GM19452 (cell line): ENCODE results near the gene SZT2.
"Not testable (repeated sequence)": the region's sequence is repeated elsewhere in the genome, so short reads cannot be mapped to it uniquely, and the experiment has no call there.

Experiments
- ATAC-seq: cut with Tn5 transposase; IDR thresholded peaks from one replicate; pipeline ENCODE4 v1.9.1; 2021; ENCODE audit not compliant: unreplicated experiment

The SZT2 gene

GRCh38 chr1:43360616-43361015 is 29.1 kb upstream of the SZT2 start:
- ATAC-seq, result no peak

- no peak for ATAC-seq
Measured at GRCh38 chr1:43363283-43363934, 26.3 kb upstream of the SZT2 start.

GRCh38 chr1:43363935-43364525 is 25.7 kb upstream of the SZT2 start:
- ATAC-seq, result no peak

GRCh38 chr1:43365678-43366077 is 24.0 kb upstream of the SZT2 start:
- ATAC-seq, result no peak

- no peak for ATAC-seq
Measured at GRCh38 chr1:43366179-43366578, 23.5 kb upstream of the SZT2 start.

- no peak for ATAC-seq
Measured at GRCh38 chr1:43366601-43367025, 23.1 kb upstream of the SZT2 start.

- ATAC-seq, result peak; percentile 33
Measured at GRCh38 chr1:43367026-43367903, 22.4 kb upstream of the SZT2 start.

GRCh38 chr1:43367904-43368645 is 21.6 kb upstream of the SZT2 start, which contains the start of gene ELOVL1:
Gene ELOVL1 (minus strand): TSS chr1:43368011. CDS start chr1:43365609, 2,402 bp downstream.
- ATAC-seq, result peak; percentile 77

GRCh38 chr1:43368646-43369020 is 21.1 kb upstream of the SZT2 start:
- ATAC-seq, result no peak

GRCh38 chr1:43369779-43370178 is 19.9 kb upstream of the SZT2 start:
- ATAC-seq, result not testable (repeated sequence)

GRCh38 chr1:43370564-43370963 is 19.1 kb upstream of the SZT2 start:
- ATAC-seq, result no peak

- ATAC-seq, result no peak
Measured at GRCh38 chr1:43372172-43372571, 17.5 kb upstream of the SZT2 start.

- no peak for ATAC-seq
Measured at GRCh38 chr1:43373066-43373940, 16.4 kb upstream of the SZT2 start.

- no peak for ATAC-seq
Measured at GRCh38 chr1:43376723-43377235, 12.9 kb upstream of the SZT2 start.

GRCh38 chr1:43377831-43378230 is 11.9 kb upstream of the SZT2 start:
- ATAC-seq, result no peak

GRCh38 chr1:43379476-43379875 is 10.2 kb upstream of the SZT2 start:
- ATAC-seq, result no peak

GRCh38 chr1:43381612-43382011 is 8.1 kb upstream of the SZT2 start:
- no peak for ATAC-seq

- no peak for ATAC-seq
Measured at GRCh38 chr1:43382027-43382779, 7.5 kb upstream of the SZT2 start.

GRCh38 chr1:43383449-43383848 is 6.2 kb upstream of the SZT2 start:
- no peak for ATAC-seq
